Measurements from ENCODE around the gene TSPAN18. TPM values are rescaled to one million over a fixed set of nuclear protein-coding genes. Genes with fewer than 3 reads are reported as not detected.

The TSPAN18 gene
- total RNA-seq, 1 donor from 2014 or later: 31.5 TPM

GRCh38 chr11:44759743-44760476 is 33.1 kb downstream of the TSPAN18 start:
- DNase-seq (ENCODE audit: low read depth in 2 of 2): no peak

DNA sequence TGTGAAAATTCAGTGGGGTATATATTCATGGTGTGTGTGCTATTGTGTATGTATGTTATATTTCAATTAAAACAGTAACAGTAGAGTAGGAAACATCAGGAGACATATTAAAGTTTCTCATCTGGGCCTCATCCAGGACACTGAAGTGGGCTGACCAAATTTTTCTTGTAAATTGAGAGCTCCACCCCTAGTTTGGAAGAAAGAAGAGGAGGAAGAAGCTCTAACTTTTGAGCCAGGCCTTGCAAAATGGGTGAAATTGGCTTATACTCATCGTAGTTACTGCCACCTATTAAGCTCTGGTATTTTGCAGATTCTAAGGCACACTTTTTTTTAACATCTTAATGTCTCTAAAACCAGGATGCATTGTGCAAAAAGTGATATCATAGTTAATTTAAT is 33.7 kb downstream of the TSPAN18 start:
- DNase-seq (ENCODE audit: low read depth in 2 of 2): no peak

DNA sequence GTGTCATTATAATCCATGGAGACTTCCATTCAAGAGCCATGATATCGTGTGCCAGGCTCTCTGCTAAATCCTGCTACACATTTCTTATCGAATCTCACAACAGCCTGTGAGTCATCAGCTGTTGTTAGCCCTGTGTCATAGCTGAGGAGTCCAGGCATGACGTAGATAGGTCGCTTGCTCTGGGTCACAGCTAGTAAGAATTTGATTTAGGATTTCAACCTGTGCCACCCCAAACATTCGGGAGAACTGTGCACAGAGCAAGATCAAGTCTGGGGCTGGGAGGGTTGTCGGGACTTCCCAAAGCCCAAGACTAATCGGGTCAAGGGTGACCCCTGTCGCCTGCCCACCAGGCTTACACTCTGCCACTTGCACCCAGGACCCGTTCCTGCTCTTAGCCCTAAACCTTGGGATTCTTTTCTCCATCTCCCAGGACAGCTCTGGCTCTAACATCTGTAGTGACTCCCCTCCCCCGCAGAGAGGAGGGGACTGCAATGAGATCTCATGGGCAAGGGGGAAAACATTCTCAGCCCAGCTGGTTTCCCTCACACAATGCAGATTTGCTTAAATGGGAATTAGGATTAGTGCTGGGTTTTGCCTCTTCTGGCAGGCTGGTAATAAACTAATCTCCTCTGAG is 34.3 kb downstream of the TSPAN18 start:
- peak; percentile 86 to 90 for DNase-seq (ENCODE audit: low read depth in 2 of 2)

GRCh38 chr11:44761551-44761961 is 34.8 kb downstream of the TSPAN18 start:
- DNase-seq (ENCODE audit: low read depth in 2 of 2): no peak

- peak in 1 of 2 donors; percentile 41 for DNase-seq (ENCODE audit: low read depth in 2 of 2)
Measured at GRCh38 chr11:44763121-44763820, 36.5 kb downstream of the TSPAN18 start.

GRCh38 chr11:44764583-44764982 is 37.8 kb downstream of the TSPAN18 start:
- no peak for DNase-seq (ENCODE audit: low read depth in 2 of 2)

- no peak for DNase-seq (ENCODE audit: low read depth in 2 of 2)
Measured at GRCh38 chr11:44765026-44765595, 38.3 kb downstream of the TSPAN18 start.

DNA sequence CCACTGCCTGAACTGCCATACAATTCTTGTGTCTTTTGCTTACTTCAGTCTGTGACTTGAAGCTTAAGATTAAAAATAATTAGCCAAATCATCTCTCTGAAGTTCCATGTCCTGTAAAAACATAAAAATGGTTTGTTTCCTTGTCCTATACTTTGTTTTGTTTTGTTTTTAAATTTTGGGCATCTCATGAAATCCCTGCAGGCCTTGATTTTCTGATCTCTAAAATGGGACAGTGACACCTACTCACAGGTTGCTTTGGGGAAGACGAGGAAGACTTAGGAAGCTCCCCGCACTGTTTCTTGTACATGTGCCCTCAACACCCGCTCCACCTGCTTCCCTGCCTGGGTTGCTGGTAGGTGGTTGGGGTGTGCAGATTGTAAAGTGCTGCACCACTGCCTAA is 38.9 kb downstream of the TSPAN18 start:
- no peak for DNase-seq (ENCODE audit: low read depth in 2 of 2)

- peak in 1 of 2 donors; percentile 82 for DNase-seq (ENCODE audit: low read depth in 2 of 2)
Measured at GRCh38 chr11:44766112-44766971, 39.6 kb downstream of the TSPAN18 start.

- DNase-seq (ENCODE audit: low read depth in 2 of 2): peak in 1 of 2 donors; percentile 36
Measured at GRCh38 chr11:44766972-44767278, 40.2 kb downstream of the TSPAN18 start.

GRCh38 chr11:44767421-44767820 is 40.7 kb downstream of the TSPAN18 start:
- DNase-seq (ENCODE audit: low read depth in 2 of 2): no peak

GRCh38 chr11:44770401-44770800 is 43.6 kb downstream of the TSPAN18 start:
- no peak for DNase-seq (ENCODE audit: low read depth in 2 of 2)

- no peak for DNase-seq (ENCODE audit: low read depth in 2 of 2)
Measured at GRCh38 chr11:44771252-44771734, 44.5 kb downstream of the TSPAN18 start.

DNA sequence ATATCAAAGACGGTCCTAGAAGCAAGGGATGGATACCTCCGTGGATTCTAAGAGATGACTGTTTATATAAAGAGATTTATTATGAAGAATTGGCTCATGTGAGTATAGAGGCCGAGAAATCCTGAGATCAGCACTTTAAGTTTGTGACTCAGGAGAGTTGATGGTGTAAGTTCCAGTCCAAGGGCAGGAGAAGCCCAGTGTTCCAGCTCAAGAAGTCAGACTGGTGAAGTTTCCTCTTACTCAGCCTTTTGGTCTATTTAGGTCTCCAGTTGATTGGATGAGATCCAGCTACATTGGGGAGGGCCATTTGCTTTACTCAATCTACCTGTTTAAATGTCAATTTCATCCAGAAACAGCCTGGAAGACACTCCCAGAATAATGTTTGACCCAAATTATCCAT is 45.1 kb downstream of the TSPAN18 start:
- DNase-seq (ENCODE audit: low read depth in 2 of 2): peak in 1 of 2 donors; percentile 13

DNA sequence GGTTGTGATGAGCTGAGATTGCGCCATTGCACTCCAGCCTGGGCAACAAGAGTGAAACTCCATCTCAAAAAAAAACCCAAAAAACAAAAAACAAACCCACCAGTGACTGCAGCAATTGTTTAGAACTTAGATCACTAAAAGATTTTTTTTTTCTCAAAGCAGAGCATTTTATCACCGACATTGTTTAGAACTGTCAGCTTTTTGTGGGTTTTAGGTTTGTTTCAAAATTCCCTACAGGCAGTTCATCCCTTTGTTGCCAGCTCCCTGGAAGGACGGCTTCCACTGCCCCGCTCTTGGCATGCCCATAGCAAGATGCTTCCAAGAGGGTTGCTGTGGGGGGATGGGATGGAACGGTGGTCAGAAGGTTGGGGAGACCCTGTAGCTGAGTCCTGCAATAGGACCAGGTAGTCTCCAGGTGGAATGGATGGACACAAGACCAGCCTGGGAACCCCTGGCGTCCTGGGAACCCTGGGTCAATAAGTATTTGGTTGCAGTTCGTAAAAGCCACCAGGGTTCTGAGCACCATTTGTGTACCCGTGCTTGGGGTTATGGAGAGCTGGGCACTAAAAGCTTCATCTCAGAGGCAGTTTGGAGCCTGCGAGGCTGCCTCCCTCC is 46.7 kb downstream of the TSPAN18 start:
- no peak for DNase-seq (ENCODE audit: low read depth in 2 of 2)

DNA sequence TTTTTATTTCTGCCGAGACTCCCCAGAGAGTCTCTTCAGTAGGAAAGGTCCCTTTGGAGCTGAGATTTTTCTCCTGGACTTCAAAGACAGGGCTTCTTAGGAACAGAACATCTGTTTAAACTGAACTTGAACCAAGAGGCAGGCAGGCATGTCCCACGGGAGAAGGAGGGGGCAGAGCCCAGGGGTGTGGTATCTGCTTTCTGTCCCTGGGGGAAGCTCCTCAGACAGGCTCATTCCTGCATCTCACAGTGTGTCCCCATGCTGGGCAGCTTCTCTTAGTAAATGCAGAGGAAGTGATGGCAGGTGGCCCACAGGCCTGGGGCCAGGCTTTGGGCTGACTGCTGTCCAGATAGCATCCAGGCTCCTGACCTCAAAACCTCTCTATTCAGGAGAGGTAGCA is 47.3 kb downstream of the TSPAN18 start:
- peak; percentile 16 to 41 for DNase-seq (ENCODE audit: low read depth in 2 of 2)

DNA sequence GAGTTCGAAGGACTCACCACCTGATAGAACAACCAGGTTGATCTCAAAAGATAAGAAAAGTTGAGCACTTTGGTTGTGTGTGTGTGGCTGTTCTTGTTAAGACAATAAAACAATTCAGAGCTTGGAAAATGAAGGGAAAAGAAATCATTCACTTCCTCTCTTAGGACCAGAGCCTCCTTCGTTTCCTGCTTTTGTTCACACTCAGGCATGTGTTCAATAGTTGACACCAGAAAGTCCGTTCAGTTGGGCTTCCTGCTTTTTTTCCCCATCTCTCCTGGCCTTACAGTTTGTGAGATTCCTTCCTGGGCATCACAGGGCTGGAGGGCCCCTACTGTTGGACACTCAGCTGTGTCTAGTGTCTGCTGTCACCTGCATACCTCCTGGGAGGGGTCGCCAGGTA is 48.0 kb downstream of the TSPAN18 start:
- peak; percentile 54 to 70 for DNase-seq (ENCODE audit: low read depth in 2 of 2)

GRCh38 chr11:44775366-44775984 is 48.7 kb downstream of the TSPAN18 start:
- DNase-seq (ENCODE audit: low read depth in 2 of 2): peak; percentile 34 to 70

DNA sequence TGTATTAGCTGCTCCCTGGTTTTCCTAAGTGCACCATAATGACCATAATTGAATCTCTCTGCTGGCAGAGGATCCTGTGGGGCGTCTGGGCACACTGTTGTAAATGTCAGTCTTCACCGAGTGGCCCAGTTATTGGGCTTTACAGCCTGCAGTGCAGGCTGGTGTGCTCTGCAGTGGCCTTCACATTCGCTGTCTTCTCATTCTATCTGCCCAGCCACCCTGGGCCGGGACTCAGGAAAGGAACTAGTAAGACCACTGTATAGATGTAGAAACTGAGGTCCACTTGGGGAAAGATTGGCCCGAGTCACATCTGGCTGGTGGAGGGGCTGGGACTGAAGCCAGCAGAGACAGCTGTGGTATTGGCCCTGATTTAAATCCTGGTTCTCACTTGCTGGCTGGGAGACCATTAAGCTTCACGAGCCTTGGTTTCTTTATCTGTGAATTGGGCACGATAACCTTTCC is 49.3 kb downstream of the TSPAN18 start:
- DNase-seq (ENCODE audit: low read depth in 2 of 2): no peak

GRCh38 chr11:44776551-44777208 is 49.9 kb downstream of the TSPAN18 start:
- DNase-seq (ENCODE audit: low read depth in 2 of 2): no peak
